Measurements from ENCODE around the gene HSPA1A.
"Not testable (repeated sequence)": the region's sequence is repeated elsewhere in the genome, so short reads cannot be mapped to it uniquely, and the experiment has no call there.

DNA sequence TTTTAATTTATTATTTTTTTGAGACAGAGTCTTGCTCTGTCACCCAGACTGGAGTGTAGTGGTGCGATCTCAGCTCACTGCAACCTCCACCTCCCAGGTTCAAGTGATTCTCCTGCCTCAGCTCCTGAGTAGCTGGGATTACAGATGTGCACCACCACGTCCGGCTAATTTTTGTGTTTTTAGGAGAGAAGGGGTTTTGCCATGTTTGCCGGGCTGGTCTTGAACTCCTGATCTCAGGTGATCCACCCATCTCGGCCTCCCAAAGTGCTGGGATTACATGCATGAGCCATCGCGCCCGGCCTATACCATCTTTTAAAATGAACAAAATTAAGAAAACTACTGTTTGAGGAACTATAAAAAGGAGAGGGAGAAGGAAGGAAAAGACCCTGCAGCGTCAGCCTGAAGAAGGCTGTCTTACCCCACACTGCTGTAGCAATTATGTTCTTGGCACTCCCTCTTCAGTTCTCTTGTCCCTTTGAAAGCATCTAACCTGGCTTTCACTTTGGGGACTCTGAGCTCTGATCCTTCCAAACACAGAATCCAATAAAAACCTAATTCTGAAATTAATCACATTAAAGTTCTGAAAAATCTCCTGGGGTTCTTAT lies 8.4 kb downstream of the HSPA1A start:
- TF ChIP-seq ZSCAN23 (tag by site-specific recombination; IDR thresholded peaks at IDR 0.05); ZNF544 (tag by site-specific recombination; IDR thresholded peaks at IDR 0.05); ZNF302 (tag by site-specific recombination; IDR thresholded peaks at IDR 0.05; ENCODE audit: low read depth); ZNF623 (tag by site-specific recombination; IDR thresholded peaks at IDR 0.05); OVOL3 (tag by site-specific recombination; IDR thresholded peaks at IDR 0.05); ZNF843 (tag by site-specific recombination; IDR thresholded peaks at IDR 0.05); ZBTB7A (tag by site-specific recombination; IDR thresholded peaks at IDR 0.05; ENCODE audit: low read depth); ZNF48 (tag by site-specific recombination; IDR thresholded peaks at IDR 0.05); MYNN (tag by site-specific recombination; IDR thresholded peaks at IDR 0.05; ENCODE audit: borderline replicate concordance): not testable (repeated sequence)
- TF ChIP-seq, protein P1, sequence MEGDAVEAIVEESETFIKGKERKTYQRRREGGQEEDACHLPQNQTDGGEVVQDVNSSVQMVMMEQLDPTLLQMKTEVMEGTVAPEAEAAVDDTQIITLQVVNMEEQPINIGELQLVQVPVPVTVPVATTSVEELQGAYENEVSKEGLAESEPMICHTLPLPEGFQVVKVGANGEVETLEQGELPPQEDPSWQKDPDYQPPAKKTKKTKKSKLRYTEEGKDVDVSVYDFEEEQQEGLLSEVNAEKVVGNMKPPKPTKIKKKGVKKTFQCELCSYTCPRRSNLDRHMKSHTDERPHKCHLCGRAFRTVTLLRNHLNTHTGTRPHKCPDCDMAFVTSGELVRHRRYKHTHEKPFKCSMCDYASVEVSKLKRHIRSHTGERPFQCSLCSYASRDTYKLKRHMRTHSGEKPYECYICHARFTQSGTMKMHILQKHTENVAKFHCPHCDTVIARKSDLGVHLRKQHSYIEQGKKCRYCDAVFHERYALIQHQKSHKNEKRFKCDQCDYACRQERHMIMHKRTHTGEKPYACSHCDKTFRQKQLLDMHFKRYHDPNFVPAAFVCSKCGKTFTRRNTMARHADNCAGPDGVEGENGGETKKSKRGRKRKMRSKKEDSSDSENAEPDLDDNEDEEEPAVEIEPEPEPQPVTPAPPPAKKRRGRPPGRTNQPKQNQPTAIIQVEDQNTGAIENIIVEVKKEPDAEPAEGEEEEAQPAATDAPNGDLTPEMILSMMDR (tag by site-specific recombination; IDR thresholded peaks at IDR 0.05) = not testable (repeated sequence)
- TF ChIP-seq, protein P2, sequence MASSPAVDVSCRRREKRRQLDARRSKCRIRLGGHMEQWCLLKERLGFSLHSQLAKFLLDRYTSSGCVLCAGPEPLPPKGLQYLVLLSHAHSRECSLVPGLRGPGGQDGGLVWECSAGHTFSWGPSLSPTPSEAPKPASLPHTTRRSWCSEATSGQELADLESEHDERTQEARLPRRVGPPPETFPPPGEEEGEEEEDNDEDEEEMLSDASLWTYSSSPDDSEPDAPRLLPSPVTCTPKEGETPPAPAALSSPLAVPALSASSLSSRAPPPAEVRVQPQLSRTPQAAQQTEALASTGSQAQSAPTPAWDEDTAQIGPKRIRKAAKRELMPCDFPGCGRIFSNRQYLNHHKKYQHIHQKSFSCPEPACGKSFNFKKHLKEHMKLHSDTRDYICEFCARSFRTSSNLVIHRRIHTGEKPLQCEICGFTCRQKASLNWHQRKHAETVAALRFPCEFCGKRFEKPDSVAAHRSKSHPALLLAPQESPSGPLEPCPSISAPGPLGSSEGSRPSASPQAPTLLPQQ (tag by site-specific recombination; IDR thresholded peaks at IDR 0.05) = not testable (repeated sequence)

Data from HEK293 (cell line).